Measurements from ENCODE around the gene ATG16L1.
"Not testable (repeated sequence)": the region's sequence is repeated elsewhere in the genome, so short reads cannot be mapped to it uniquely, and the experiment has no call there.

ATG16L1 gene

GRCh38 chr2:233334915-233335314, 83.4 kb downstream of the ATG16L1 start:
- no peak for DNase-seq (ENCODE audit: low spot score)

DNA sequence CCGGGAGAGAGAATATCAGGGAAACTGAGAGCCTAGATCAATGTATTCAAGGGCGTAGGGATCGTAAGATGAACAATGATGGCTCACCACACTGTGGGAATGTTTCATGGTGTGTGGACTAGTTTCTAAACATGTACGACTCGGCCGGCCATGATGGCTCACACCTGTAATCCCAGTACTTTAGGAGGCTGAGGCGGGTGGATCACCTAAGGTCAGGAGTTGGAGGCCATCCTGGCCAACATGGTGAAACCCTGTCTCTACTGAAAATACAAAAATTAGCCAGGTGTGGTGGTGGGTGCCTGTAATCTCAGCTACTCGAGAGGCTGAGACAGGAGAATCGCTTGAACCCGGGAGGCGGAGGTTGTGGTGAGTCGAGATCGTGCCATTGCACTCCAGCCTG, 84.6 kb downstream of the ATG16L1 start:
- not testable (repeated sequence) for DNase-seq (ENCODE audit: low spot score)

DNA sequence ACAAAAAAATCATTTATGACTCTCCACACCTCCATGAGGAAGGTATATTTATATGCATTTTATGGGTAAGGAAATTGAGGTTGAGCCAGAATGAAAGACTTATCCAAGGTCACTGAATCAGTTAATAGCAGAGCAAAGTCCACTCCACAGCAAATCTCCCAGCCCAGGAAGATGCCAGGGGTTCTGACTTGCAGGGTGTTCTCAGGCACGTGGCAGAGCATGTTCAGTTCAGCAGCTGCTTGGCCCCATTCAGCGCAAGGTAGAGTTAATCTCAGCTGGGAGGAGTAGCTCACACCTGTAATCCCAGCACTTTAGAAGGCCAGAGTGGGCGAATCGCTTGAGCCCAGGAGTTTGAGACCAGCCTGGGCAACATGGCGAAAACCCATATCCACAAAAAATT, 85.1 kb downstream of the ATG16L1 start:
- DNase-seq (ENCODE audit: low spot score): no peak

DNA sequence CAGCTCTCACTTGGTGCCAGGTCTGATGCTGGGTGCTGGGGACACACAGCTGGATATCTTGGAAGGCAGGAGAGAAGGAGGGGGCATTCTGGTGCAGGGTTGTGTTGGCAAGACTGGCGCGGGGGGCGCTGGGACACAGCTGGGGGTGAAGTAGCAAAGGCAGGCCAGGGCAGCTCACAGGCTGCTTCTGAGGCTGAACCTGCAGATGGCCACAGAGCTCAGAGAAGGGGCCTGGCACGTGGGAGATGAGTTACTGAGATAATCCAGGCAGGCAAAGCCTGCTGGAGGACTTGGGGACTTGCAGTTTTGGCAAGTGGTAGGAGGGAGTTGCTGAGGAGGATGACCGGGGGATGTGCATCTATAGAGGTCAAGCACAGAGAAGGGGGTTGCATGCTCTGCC, 86.6 kb downstream of the ATG16L1 start:
- no peak for DNase-seq (ENCODE audit: low spot score)

- no peak for DNase-seq (ENCODE audit: low spot score)
Measured at GRCh38 chr2:233338812-233339368, 87.4 kb downstream of the ATG16L1 start.

GRCh38 chr2:233339427-233339826, 88.0 kb downstream of the ATG16L1 start:
- no peak for DNase-seq (ENCODE audit: low spot score)

DNA sequence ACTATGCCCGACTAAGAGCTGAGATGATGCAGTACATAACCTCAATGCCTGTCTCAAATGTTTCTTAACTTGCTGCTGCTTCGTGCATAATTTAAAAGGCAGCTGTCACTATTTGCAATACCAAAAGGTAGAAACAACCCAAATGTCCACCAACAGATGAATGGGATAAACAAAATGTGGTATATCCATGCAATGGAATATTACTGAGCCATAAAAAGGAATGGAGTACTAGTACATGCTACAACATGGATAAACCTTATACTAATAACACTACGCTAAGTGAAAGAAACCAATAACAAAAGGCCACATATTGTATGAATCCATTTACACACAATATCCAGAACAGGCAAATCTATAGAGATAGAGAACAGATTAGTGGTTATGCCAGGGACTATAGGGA, 89.8 kb downstream of the ATG16L1 start:
- no peak for DNase-seq (ENCODE audit: low spot score)

DNA sequence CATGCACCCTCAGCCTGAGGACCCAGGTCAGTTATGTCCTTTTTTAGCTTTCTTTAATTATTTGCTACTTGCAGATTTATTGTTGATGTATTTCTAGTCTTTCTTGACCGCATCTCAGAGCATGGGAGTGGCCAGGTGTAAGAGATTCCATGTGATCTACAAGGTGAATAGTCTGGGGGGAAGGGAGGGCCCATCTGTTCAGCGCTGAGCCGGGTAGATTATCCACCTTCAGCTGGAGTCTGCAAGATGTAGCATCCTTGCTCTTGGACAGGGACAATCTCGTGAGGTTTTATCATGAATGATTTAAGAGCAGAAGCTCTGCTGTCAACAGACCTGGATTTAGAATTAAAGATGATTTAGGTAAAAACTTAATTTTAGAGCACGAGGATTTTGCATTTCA, 90.8 kb downstream of the ATG16L1 start:
- DNase-seq (ENCODE audit: low spot score): no peak

DNA sequence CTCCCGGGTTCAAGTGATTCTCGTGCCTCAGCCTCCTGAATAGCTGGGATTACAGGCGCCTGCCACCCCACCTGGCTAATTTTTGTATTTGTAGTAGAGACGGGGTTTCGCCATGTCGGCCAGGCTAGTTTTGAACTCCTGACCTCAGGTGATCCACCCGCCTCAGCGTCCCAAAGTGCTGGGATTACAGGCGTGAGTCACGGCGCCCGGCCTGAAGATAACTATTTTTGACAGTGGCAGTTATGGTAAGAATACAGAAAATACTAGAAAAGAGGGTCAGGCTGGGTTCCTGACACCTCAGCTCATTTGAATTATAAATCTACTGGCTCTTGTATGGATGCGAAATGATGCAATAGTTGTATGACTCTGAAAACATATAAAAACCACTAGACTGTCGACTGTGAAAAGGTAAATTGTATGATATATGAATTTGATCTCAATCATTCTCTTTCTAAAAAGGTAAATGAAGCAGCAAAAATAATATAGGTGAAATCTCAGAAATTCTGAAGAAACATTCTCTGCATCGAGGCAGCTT, 91.8 kb downstream of the ATG16L1 start:
- no peak for DNase-seq (ENCODE audit: low spot score)
